Stimulated activated CD8-positive, alpha-beta memory T cell treated with anti-CD3 and anti-CD28 coated beads, Interleukin-2, amount 100 ng/mL, for 1 hour (primary cell): ENCODE results near the gene CBX2.
"Not testable (repeated sequence)": the region's sequence is repeated elsewhere in the genome, so short reads cannot be mapped to it uniquely, and the experiment has no call there.

Source experiments
- DNase-seq, 2 donors: peaks; one replicate each; pipeline ENCODE4 v3.0.0-alpha.2; 2020; ENCODE audit warnings: low read depth in 2 of 2

Gene CBX2

GRCh38 chr17:79742951-79743476 is 34.9 kb upstream of the CBX2 start:
- DNase-seq, result no peak

GRCh38 chr17:79743614-79744013 is 34.3 kb upstream of the CBX2 start:
- no peak for DNase-seq

GRCh38 chr17:79745641-79746105 is 32.3 kb upstream of the CBX2 start:
- DNase-seq, result no peak

- no peak for DNase-seq
These were observed 30.9 kb upstream of the CBX2 start for GRCh38 chr17:79746889-79747507.

GRCh38 chr17:79747508-79748294 is 30.2 kb upstream of the CBX2 start:
- DNase-seq, result no peak

GRCh38 chr17:79748295-79749099 is 29.5 kb upstream of the CBX2 start:
- DNase-seq, result no peak

- no peak for DNase-seq
These were observed 28.7 kb upstream of the CBX2 start for GRCh38 chr17:79749156-79749815.

GRCh38 chr17:79749958-79750357 is 28.0 kb upstream of the CBX2 start:
- DNase-seq, result no peak

- DNase-seq, result no peak
These were observed 27.1 kb upstream of the CBX2 start for GRCh38 chr17:79750650-79751545.

- DNase-seq, result no peak
These were observed 25.8 kb upstream of the CBX2 start for GRCh38 chr17:79752175-79752574.

- no peak for DNase-seq
These were observed 23.6 kb upstream of the CBX2 start for GRCh38 chr17:79754370-79754769.

GRCh38 chr17:79754903-79755302 is 23.0 kb upstream of the CBX2 start:
- not testable (repeated sequence) for DNase-seq

- no peak for DNase-seq
These were observed 22.4 kb upstream of the CBX2 start for GRCh38 chr17:79755591-79755990.

- DNase-seq, result no peak
These were observed 20.7 kb upstream of the CBX2 start for GRCh38 chr17:79757140-79757745.

GRCh38 chr17:79758271-79758670 is 19.7 kb upstream of the CBX2 start:
- DNase-seq, result no peak

GRCh38 chr17:79760197-79760906 is 17.6 kb upstream of the CBX2 start:
- no peak for DNase-seq

GRCh38 chr17:79761894-79762589 is 15.9 kb upstream of the CBX2 start:
- DNase-seq, result no peak

- DNase-seq, result no peak
These were observed 12.2 kb upstream of the CBX2 start for GRCh38 chr17:79765708-79766107.
